ENCODE results near the gene LRRC28.

Gene LRRC28

GRCh38 chr15:99241752-99242151 lies 9.5 kb upstream of the LRRC28 start (continued):
- TF ChIP-seq ZNF555 (tag by site-specific recombination; conservative IDR thresholded peaks at IDR 0.05) = no peak

- H3K4me3 ChIP-seq (ENCODE audit: low read depth, low read length) = no peak overlapping the region
- POLR2A ChIA-PET = no interaction called here
- H3K36me3 ChIP-seq (ENCODE audit: control insufficient read depth in 2 of 2, insufficient read depth in 1 of 2, low read length in 2 of 2) = peaks cover 18 to 22% of the 10 kb centered on the region in 2 experiments
- peaks cover 9% of the 10 kb centered on the region; the same call in 1 of the 2 replicates for H3K4me1 ChIP-seq (ENCODE audit: control insufficient read depth, insufficient read depth, low read length)
- no peak overlapping the region for H3K27ac ChIP-seq (ENCODE audit: extremely low read depth, low read depth, low read length)
- TF ChIP-seq ZNF174 (tag by site-specific recombination; IDR thresholded peaks at IDR 0.05) = no peak
- no peak for TF ChIP-seq PRDM2 (tag by site-specific recombination; IDR thresholded peaks at IDR 0.05; ENCODE audit: borderline replicate concordance)
- TF ChIP-seq WT1 (tag by site-specific recombination; IDR thresholded peaks at IDR 0.05) = no peak
- no peak for TF ChIP-seq ZNF521 (tag by site-specific recombination; IDR thresholded peaks at IDR 0.05)
- TF ChIP-seq ZBTB48 (tag by site-specific recombination; IDR thresholded peaks at IDR 0.05) = no peak
- CTCF ChIA-PET = interaction anchor here (0.7 to 2.8 kb wide), 4 partner anchors 31 to 512 kb away, joined by 3 to 10 read pairs (median 3); no protein-coding TSS in a partner anchor
- no peaks in the 10 kb centered on the region for H3K9me3 ChIP-seq (ENCODE audit: control insufficient read depth, insufficient read depth, low read depth, low read length)
Measured at GRCh38 chr15:99244306-99244705, 7.0 kb upstream of the LRRC28 start.

- Histone ChIP-seq H3K27ac (ENCODE audit: extremely low read depth, low read depth, low read length) (no peak overlapping the region), H3K4me3 (ENCODE audit: low read depth, low read length) (no peak overlapping the region), H3K4me1 (ENCODE audit: control insufficient read depth, insufficient read depth, low read length) (peaks cover 16% of the 10 kb centered on the region; the same call in 1 of the 2 replicates), H3K9me3 (ENCODE audit: control insufficient read depth, insufficient read depth, low read depth, low read length) (no peaks in the 10 kb centered on the region), H3K36me3 (ENCODE audit: control insufficient read depth in 2 of 2, insufficient read depth in 1 of 2, low read length in 2 of 2) (peaks cover 3 to 9% of the 10 kb centered on the region in 2 experiments)
- CTCF ChIA-PET = interaction anchor here (1.7 kb wide), 1 partner anchor 146 kb away, joined by 8 read pairs; no protein-coding TSS in a partner anchor
- POLR2A ChIA-PET = interaction anchor here (0.7 kb wide), 1 partner anchor 142 kb away, joined by 3 read pairs; the partner anchor contains the start of gene SYNM
- no peak for TF ChIP-seq ZBTB11 (tag by site-specific recombination; conservative IDR thresholded peaks at IDR 0.05; ENCODE audit: low read depth)
- no peak for TF ChIP-seq PRDM6 (tag by site-specific recombination; IDR thresholded peaks at IDR 0.05)
- no peak for TF ChIP-seq FEZF1 (tag by site-specific recombination; IDR thresholded peaks at IDR 0.05)
- no peak for TF ChIP-seq OVOL3 (tag by site-specific recombination; IDR thresholded peaks at IDR 0.05)
- TF ChIP-seq ZNF449 (tag by site-specific recombination; IDR thresholded peaks at IDR 0.05) = no peak
- TF ChIP-seq ZNF558 (tag by site-specific recombination; IDR thresholded peaks at IDR 0.05) = no peak
- TF ChIP-seq ZIC2 (tag by site-specific recombination; IDR thresholded peaks at IDR 0.05) = no peak
- no peak for TF ChIP-seq ZBTB1 (tag by site-specific recombination; IDR thresholded peaks at IDR 0.05)
- TF ChIP-seq ZBTB7A (tag by site-specific recombination; IDR thresholded peaks at IDR 0.05; ENCODE audit: low read depth) = no peak
- no peak for TF ChIP-seq SETDB1 (IDR thresholded peaks at IDR 0.05; ENCODE audit: insufficient read length, low read length)
- no peak for TF ChIP-seq TCF7L2 (IDR thresholded peaks at IDR 0.05; ENCODE audit: borderline replicate concordance, low read depth, low read length)
- no peak for TF ChIP-seq ZNF335 (tag by site-specific recombination; conservative IDR thresholded peaks at IDR 0.05)
- no peak for TF ChIP-seq SALL2 (tag by site-specific recombination; IDR thresholded peaks at IDR 0.05; ENCODE audit: borderline replicate concordance)
- TF ChIP-seq ZNF121 (tag by site-specific recombination; IDR thresholded peaks at IDR 0.05) = no peak
- TF ChIP-seq KLF10 (tag by site-specific recombination; IDR thresholded peaks at IDR 0.05) = no peak
Measured at GRCh38 chr15:99247062-99247461, 4.2 kb upstream of the LRRC28 start.
